ENCODE measurements around the gene CADPS. TPM values are rescaled to one million over a fixed set of nuclear protein-coding genes. Genes with fewer than 3 reads are reported as not detected.

CADPS gene
- total RNA-seq, 1 donor from 2014 or later, result not detected

GRCh38 chr3:62482961-62483360 lies 392.3 kb downstream of the CADPS start:
- H3K27me3 ChIP-seq, result no peaks in the 10 kb centered on the region
- DNase-seq (ENCODE audit: low spot score in 2 of 2), result no peak
- H3K4me3 ChIP-seq, result no peak overlapping the region
- H3K27ac ChIP-seq, result no peak overlapping the region
- H3K36me3 ChIP-seq, result no peaks in the 10 kb centered on the region
- no peaks in the 10 kb centered on the region for H3K9me3 ChIP-seq
- intact Hi-C loops (cut with DNase I), result no loop called here
- TF ChIP-seq, protein P1, sequence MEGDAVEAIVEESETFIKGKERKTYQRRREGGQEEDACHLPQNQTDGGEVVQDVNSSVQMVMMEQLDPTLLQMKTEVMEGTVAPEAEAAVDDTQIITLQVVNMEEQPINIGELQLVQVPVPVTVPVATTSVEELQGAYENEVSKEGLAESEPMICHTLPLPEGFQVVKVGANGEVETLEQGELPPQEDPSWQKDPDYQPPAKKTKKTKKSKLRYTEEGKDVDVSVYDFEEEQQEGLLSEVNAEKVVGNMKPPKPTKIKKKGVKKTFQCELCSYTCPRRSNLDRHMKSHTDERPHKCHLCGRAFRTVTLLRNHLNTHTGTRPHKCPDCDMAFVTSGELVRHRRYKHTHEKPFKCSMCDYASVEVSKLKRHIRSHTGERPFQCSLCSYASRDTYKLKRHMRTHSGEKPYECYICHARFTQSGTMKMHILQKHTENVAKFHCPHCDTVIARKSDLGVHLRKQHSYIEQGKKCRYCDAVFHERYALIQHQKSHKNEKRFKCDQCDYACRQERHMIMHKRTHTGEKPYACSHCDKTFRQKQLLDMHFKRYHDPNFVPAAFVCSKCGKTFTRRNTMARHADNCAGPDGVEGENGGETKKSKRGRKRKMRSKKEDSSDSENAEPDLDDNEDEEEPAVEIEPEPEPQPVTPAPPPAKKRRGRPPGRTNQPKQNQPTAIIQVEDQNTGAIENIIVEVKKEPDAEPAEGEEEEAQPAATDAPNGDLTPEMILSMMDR (IDR thresholded peaks at IDR 0.05), result no peak
- H3K4me1 ChIP-seq, result no peaks in the 10 kb centered on the region

GRCh38 chr3:62481962-62482361 lies 393.3 kb downstream of the CADPS start:
- Histone ChIP-seq H3K27me3 (no peaks in the 10 kb centered on the region), H3K36me3 (no peaks in the 10 kb centered on the region), H3K4me1 (no peaks in the 10 kb centered on the region), H3K4me3 (no peak overlapping the region), H3K27ac (no peak overlapping the region), H3K9me3 (no peaks in the 10 kb centered on the region)
- no peak for DNase-seq (ENCODE audit: low spot score in 2 of 2)
- TF ChIP-seq, protein P1 (IDR thresholded peaks at IDR 0.05), result no peak
- intact Hi-C loops (cut with DNase I), result no loop called here

DNA sequence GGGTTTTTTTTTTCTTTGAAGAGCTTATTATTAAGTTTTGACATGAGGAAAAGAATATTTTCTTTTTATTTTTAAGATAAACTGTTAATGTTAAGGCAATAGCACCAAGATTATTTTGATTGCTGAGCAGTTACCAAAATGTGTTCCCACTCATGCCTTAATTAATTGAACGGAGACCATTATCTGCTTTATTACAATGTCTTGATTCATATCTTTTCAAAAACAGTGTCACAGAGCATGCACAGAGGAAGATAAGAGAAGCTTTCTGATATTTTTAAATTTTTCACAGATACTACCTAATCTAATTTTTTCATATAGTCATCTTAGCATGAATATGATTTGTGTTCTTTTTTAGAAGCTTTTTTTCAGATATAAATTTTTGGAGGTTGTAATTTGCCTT lies 395.2 kb downstream of the CADPS start:
- TF ChIP-seq, protein P1 (IDR thresholded peaks at IDR 0.05), result no peak
- Histone ChIP-seq H3K9me3 (no peaks in the 10 kb centered on the region), H3K36me3 (no peaks in the 10 kb centered on the region), H3K4me1 (no peaks in the 10 kb centered on the region), H3K4me3 (no peak overlapping the region), H3K27ac (no peak overlapping the region), H3K27me3 (no peaks in the 10 kb centered on the region)
- DNase-seq (ENCODE audit: low spot score in 2 of 2), result no peak
- intact Hi-C loops (cut with DNase I), result no loop called here

GRCh38 chr3:62479326-62479725 lies 395.9 kb downstream of the CADPS start:
- DNase-seq (ENCODE audit: low spot score in 2 of 2), result no peak
- intact Hi-C loops (cut with DNase I), result no loop called here
- Histone ChIP-seq H3K4me1 (no peaks in the 10 kb centered on the region), H3K27me3 (no peaks in the 10 kb centered on the region), H3K9me3 (no peaks in the 10 kb centered on the region), H3K27ac (no peak overlapping the region), H3K36me3 (no peaks in the 10 kb centered on the region), H3K4me3 (no peak overlapping the region)
- TF ChIP-seq, protein P1 (IDR thresholded peaks at IDR 0.05), result no peak

DNA sequence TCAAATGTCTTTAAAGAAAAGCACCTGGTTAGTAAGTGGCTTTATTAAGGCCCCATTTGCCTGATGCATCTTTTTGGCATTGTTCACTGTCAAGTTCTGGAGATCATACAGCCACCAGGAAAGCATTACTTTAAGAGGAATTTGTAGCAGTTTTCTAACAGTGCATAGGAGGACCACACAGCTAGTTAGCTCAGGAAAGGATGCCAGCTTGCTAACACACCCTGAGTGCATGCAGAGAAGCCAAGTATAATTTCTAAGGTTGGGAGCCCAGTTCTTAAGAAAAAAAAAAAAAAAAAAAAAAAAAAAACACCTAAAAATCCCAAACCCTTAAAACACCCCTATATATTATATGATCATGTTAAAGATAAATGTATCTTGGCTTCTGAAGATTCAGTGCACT lies 399.9 kb downstream of the CADPS start:
- TF ChIP-seq, protein P1 (IDR thresholded peaks at IDR 0.05), result no peak
- H3K27ac ChIP-seq, result no peak overlapping the region
- no peak for DNase-seq (ENCODE audit: low spot score in 2 of 2)
- no peaks in the 10 kb centered on the region for H3K27me3 ChIP-seq
- H3K9me3 ChIP-seq, result no peaks in the 10 kb centered on the region
- no peaks in the 10 kb centered on the region for H3K36me3 ChIP-seq
- intact Hi-C loops (cut with DNase I), result no loop called here
- H3K4me1 ChIP-seq, result no peaks in the 10 kb centered on the region
- H3K4me3 ChIP-seq, result no peak overlapping the region
